Endodermal cell (in vitro differentiated cells): Measurements from ENCODE around the gene DTNBP1. TPM values are rescaled to one million over a fixed set of nuclear protein-coding genes. Genes with fewer than 3 reads are reported as not detected.

Experiments used
- DNase-seq: peaks from one replicate; pipeline ENCODE4 v3.0.0-alpha.2; 2017
- H3K27ac ChIP-seq: 2 replicates; pipeline ENCODE4 v1.5.1; 2013; ENCODE audit warnings: mild to moderate bottlenecking, low read depth, low read length, moderate library complexity
- H3K27me3 ChIP-seq: 2 replicates; pipeline ENCODE4 v1.6.1; 2013; ENCODE audit warnings: mild to moderate bottlenecking, low read length, moderate library complexity; ENCODE audit not compliant: insufficient read depth, control insufficient read depth, poor library complexity, severe bottlenecking
- H3K36me3 ChIP-seq: 2 replicates; pipeline ENCODE4 v1.7.0; 2013; ENCODE audit warnings: mild to moderate bottlenecking, low read length, moderate library complexity; ENCODE audit not compliant: control insufficient read depth, insufficient read depth
- H3K4me1 ChIP-seq: one replicate; pipeline ENCODE4 v1.7.0; 2013; ENCODE audit warnings: low read length; ENCODE audit not compliant: control insufficient read depth, insufficient read depth
- H3K4me3 ChIP-seq: 2 replicates; pipeline ENCODE4 v1.5.1; 2013; ENCODE audit warnings: mild to moderate bottlenecking, low read length, moderate library complexity
- H3K9ac ChIP-seq: 2 replicates; pipeline ENCODE4 v1.6.1; 2013; ENCODE audit warnings: mild to moderate bottlenecking, low read length, moderate library complexity; ENCODE audit not compliant: poor library complexity, severe bottlenecking; ENCODE audit errors: extremely low read depth
- H3K9me3 ChIP-seq: 2 replicates; pipeline ENCODE4 v1.6.1; 2013; ENCODE audit warnings: mild to moderate bottlenecking, low read length, moderate library complexity; ENCODE audit not compliant: control insufficient read depth
- H3K27ac Mint-ChIP-seq: 2 replicates; pipeline ENCODE4 v1.8.0; 2020; ENCODE audit warnings: mixed read lengths
- H3K27me3 Mint-ChIP-seq: 2 replicates; pipeline ENCODE4 v1.8.0; 2021; ENCODE audit warnings: mild to moderate bottlenecking, mixed read lengths; ENCODE audit not compliant: insufficient read depth
- H3K36me3 Mint-ChIP-seq: 2 replicates; pipeline ENCODE4 v1.8.0; 2020; ENCODE audit warnings: low read depth, mixed read lengths
- H3K4me1 Mint-ChIP-seq: 2 replicates; pipeline ENCODE4 v1.8.0; 2020; ENCODE audit warnings: mixed read lengths
- H3K4me3 Mint-ChIP-seq: 2 replicates; pipeline ENCODE4 v1.8.0; 2020; ENCODE audit warnings: mild to moderate bottlenecking, moderate library complexity, mixed read lengths
- H3K9me3 Mint-ChIP-seq: 2 replicates; pipeline ENCODE4 v1.8.0; 2020; ENCODE audit warnings: mild to moderate bottlenecking, mixed read lengths
- CTCF ChIP-seq: fragments of 200-600 bp; sonication (generic); conservative IDR thresholded peaks from 2 replicates; pipeline ENCODE4 v1.5.0; 2021; ENCODE audit warnings: antibody characterized with exemption, mild to moderate bottlenecking
- whole genome bisulfite sequencing, 2 experiments: methylation state at CpG; one replicate each; pipeline versions ENCODE4 v1.1.5 to v1.1.7; 2013; ENCODE audit warnings: missing lambda C conversion rate in 2 of 2, mixed read lengths in 1 of 2; ENCODE audit not compliant: insufficient coverage in 1 of 2, insufficient read length in 1 of 2; 5-methylcytosine and 5-hydroxymethylcytosine counted together
- total RNA-seq, 2 donors: library from RNA; stranded (reverse); fragmentation: NEBNext Ultra II Directional in 1 of 2; extraction: Animal tissue kit (Norgen Biotek cat#: 25700) in 1 of 2; gene quantifications; 2 replicates in 1 of 2; 3 replicates in 1 of 2; pipeline ENCODE4 v1.2.1, GENCODE V29; 2021

The DTNBP1 gene
- total RNA-seq, 2 donors from 2014 or later = 14.1 to 31.4 TPM

- no peak for TF ChIP-seq CTCF
- no peaks in the 10 kb centered on the region for H3K27me3 Mint-ChIP-seq
- no peaks in the 10 kb centered on the region for H3K9me3 Mint-ChIP-seq
- Histone ChIP-seq H3K9ac (no peak overlapping the region), H3K27me3 (no peaks in the 10 kb centered on the region), H3K36me3 (peaks cover 88% of the 10 kb centered on the region), H3K4me3 (no peak overlapping the region), H3K9me3 (no peaks in the 10 kb centered on the region), H3K27ac (no peak overlapping the region), H3K4me1 (no peaks in the 10 kb centered on the region)
- no peak overlapping the region for H3K27ac Mint-ChIP-seq
- DNase-seq = peak; percentile 41
- no peak overlapping the region for H3K4me3 Mint-ChIP-seq
- WGBS, 2 experiments = 93 to 95% methylated on average over 6 to 20 of the region's 20 CpGs
- H3K4me1 Mint-ChIP-seq = no peaks in the 10 kb centered on the region
- H3K36me3 Mint-ChIP-seq = peaks cover 91% of the 10 kb centered on the region
Measured at GRCh38 chr6:15520626-15521203, 142.1 kb downstream of the DTNBP1 start.

- Mint-ChIP-seq H3K27me3 (no peaks in the 10 kb centered on the region), H3K4me3 (no peak overlapping the region), H3K9me3 (no peaks in the 10 kb centered on the region), H3K36me3 (peaks cover 92% of the 10 kb centered on the region), H3K4me1 (no peaks in the 10 kb centered on the region), H3K27ac (no peak overlapping the region)
- Histone ChIP-seq H3K4me1 (no peaks in the 10 kb centered on the region), H3K4me3 (no peak overlapping the region), H3K9ac (no peak overlapping the region), H3K9me3 (no peaks in the 10 kb centered on the region), H3K27me3 (no peaks in the 10 kb centered on the region), H3K27ac (peak overlapping the region; percentile 16), H3K36me3 (peaks cover 93% of the 10 kb centered on the region)
- no peak for TF ChIP-seq CTCF
- 90 to 100% methylated on average over 2 to 6 of the region's 6 CpGs for WGBS, 2 experiments
- DNase-seq = no peak
Measured at GRCh38 chr6:15519681-15520080, 143.1 kb downstream of the DTNBP1 start.

DNA sequence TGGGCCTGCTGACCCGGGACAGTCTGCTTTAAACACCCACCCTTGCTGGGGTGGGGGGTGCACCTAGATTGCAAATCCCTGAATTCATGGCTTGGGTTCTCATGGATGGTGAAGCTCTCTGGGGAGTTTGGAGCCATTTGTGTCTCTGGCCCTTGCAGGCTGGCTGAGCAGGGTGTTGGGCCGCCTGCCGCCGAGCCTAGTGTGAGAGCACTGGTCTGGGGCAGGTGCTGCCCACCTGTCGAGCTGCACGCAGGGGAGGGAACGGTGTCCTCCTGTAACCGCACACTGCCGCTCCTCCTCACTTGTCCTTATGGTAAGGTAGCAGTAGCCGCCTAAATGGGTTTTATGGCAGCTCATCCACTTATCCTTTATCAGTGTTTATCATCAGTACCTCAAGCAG lies 143.9 kb downstream of the DTNBP1 start:
- no peak overlapping the region for H3K27ac ChIP-seq
- H3K4me1 ChIP-seq = no peaks in the 10 kb centered on the region
- no peaks in the 10 kb centered on the region for H3K4me1 Mint-ChIP-seq
- no peak overlapping the region for H3K9ac ChIP-seq
- no peak overlapping the region for H3K4me3 ChIP-seq
- H3K36me3 ChIP-seq = peaks cover 91% of the 10 kb centered on the region
- H3K4me3 Mint-ChIP-seq = no peak overlapping the region
- no peak overlapping the region for H3K27ac Mint-ChIP-seq
- peaks cover 92% of the 10 kb centered on the region for H3K36me3 Mint-ChIP-seq
- H3K9me3 ChIP-seq = no peaks in the 10 kb centered on the region
- WGBS, 2 experiments = 94 to 98% methylated on average over 9 to 10 of the region's 10 CpGs
- TF ChIP-seq CTCF = no peak
- no peak for DNase-seq
- H3K27me3 Mint-ChIP-seq = no peaks in the 10 kb centered on the region
- no peaks in the 10 kb centered on the region for H3K27me3 ChIP-seq
- H3K9me3 Mint-ChIP-seq = no peaks in the 10 kb centered on the region
